ENCODE results near the gene SDCBP2.

The SDCBP2 gene

DNA sequence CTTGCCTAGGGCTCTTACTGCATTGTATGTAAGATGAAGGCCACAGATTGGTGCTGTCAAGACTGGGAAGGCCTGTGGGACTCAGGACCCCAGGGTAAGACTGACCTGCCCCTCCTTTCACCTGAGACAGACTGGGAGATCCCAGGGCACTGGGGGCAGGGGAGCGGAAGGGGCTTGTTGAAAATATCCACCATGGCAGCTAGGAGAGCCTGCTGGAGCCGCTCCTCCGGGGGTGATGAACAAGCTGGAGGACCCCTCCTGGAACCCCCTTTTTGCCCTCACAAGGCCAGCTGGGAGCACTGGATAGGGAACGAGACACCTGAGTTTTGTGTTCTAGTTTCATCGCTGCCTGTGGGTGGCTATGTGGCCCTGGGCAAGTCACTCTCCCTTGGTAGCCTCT is 9.2 kb upstream of the SDCBP2 start:
- no peak for DNase-seq
- H3K4me1 ChIP-seq (ENCODE audit: control insufficient read depth, insufficient read depth, low read length, poor library complexity, severe bottlenecking) = no peaks in the 10 kb centered on the region
- no peaks in the 10 kb centered on the region for H3K9me3 ChIP-seq (ENCODE audit: control insufficient read depth, low read length)
- H3K36me3 ChIP-seq (ENCODE audit: control insufficient read depth, insufficient read depth, low read length) = peaks cover 4% of the 10 kb centered on the region
- no peak overlapping the region for H3K27ac ChIP-seq (ENCODE audit: insufficient read depth, low read length, poor library complexity, severe bottlenecking)
- no peak overlapping the region for H3K4me3 ChIP-seq (ENCODE audit: insufficient read depth, low read depth, low read length, poor library complexity, severe bottlenecking)
- no peaks in the 10 kb centered on the region for H3K27me3 ChIP-seq (replicated peaks; ENCODE audit: control insufficient read depth, insufficient read depth, low read length, poor library complexity, severe bottlenecking)

DNA sequence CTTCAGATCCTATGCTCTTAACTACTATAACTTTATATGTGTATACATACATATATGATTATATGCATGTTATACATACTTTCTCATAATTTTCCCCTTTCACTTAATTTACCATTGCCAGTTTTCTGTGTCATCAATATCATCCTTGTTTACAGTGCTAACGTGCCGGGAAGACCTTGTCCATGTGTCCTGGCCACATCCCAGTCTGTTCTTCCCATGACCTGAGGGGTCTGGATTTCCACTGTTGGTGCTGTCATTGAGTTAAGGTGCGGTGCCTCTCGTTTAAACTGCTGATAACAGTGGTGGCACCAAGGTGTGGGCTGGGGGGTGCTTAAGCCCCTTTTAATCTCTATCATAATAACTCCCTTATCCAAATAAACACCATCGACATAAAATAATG is 8.5 kb upstream of the SDCBP2 start:
- no peaks in the 10 kb centered on the region for H3K4me1 ChIP-seq (ENCODE audit: control insufficient read depth, insufficient read depth, low read length, poor library complexity, severe bottlenecking)
- no peaks in the 10 kb centered on the region for H3K9me3 ChIP-seq (ENCODE audit: control insufficient read depth, low read length)
- no peaks in the 10 kb centered on the region for H3K27me3 ChIP-seq (replicated peaks; ENCODE audit: control insufficient read depth, insufficient read depth, low read length, poor library complexity, severe bottlenecking)
- H3K4me3 ChIP-seq (ENCODE audit: insufficient read depth, low read depth, low read length, poor library complexity, severe bottlenecking) = no peak overlapping the region
- H3K27ac ChIP-seq (ENCODE audit: insufficient read depth, low read length, poor library complexity, severe bottlenecking) = no peak overlapping the region
- H3K36me3 ChIP-seq (ENCODE audit: control insufficient read depth, insufficient read depth, low read length) = peaks cover 7% of the 10 kb centered on the region
- DNase-seq = no peak

DNA sequence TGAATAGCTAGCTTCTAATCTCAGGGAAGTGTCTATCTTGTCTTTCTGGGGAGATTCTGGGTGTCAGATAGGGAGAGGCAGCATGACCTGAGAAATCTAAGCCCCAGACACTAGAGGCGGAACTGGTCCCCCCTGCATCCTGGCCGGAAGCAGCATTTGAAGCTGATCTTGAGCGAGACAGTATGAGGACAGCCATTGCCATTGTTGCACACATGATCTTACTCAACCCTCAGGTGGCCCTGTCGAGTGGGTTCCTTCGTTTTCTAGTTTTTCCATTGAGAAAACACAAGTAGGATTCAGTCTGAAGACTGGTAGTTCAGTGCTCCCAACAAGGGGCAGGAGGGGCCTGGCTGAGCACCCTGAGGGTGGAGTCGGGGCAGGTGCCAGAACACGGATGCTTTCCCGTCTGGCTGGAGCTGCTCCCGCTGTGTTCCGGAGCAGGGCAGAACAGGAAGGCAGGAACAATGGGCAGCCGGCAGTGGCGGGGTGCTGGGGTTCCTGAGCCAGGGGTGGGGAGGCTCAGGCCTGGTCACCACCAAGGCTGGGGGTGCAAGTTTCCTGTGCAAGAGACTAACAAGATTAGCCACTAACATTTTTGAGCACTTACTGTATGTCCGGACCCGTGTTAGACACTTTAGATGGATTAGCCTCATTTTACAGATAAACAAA is 7.9 kb upstream of the SDCBP2 start:
- Histone ChIP-seq H3K27me3 (replicated peaks; ENCODE audit: control insufficient read depth, insufficient read depth, low read length, poor library complexity, severe bottlenecking) (no peaks in the 10 kb centered on the region), H3K27ac (ENCODE audit: insufficient read depth, low read length, poor library complexity, severe bottlenecking) (no peak overlapping the region), H3K9me3 (ENCODE audit: control insufficient read depth, low read length) (no peaks in the 10 kb centered on the region), H3K36me3 (ENCODE audit: control insufficient read depth, insufficient read depth, low read length) (peaks cover 7% of the 10 kb centered on the region), H3K4me1 (ENCODE audit: control insufficient read depth, insufficient read depth, low read length, poor library complexity, severe bottlenecking) (no peaks in the 10 kb centered on the region), H3K4me3 (ENCODE audit: insufficient read depth, low read depth, low read length, poor library complexity, severe bottlenecking) (no peak overlapping the region)
- no peak for DNase-seq

DNA sequence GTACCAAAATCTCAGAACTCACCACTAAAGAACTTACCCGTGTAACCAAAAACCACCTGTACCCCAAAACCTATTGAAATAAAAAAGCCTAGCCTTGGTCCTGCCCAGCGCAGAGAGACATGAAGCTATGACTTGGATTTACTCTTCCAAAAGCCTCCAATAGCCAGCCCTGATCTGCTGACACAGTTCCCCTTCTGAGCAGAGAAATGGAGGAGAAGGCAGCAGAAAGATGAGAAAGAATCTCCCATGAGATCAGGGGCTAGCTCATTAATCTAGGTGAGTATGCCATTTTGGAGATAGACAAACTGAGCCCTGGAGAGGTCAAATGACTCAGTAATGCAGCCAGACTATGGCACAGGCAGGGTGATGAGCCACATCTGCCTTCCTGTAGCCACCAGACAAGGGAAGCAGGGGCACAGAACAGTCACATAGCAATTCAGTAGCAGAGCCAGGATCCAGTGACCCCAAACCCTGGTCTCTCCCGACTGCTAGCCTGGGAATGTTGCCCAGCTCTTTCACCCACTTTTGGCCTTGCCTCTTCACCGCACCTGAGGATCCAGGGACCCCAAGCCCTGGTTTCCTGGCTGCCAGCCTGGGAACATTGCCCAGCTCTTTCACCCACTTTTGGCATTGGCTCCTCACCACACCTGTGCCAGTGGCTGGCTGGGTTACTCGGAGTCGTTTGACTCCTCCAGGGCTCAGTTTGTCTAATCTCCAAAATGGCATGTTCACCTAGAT is 7.2 kb upstream of the SDCBP2 start:
- Histone ChIP-seq H3K27ac (ENCODE audit: insufficient read depth, low read length, poor library complexity, severe bottlenecking) (no peak overlapping the region), H3K36me3 (ENCODE audit: control insufficient read depth, insufficient read depth, low read length) (peaks cover 7% of the 10 kb centered on the region), H3K4me3 (ENCODE audit: insufficient read depth, low read depth, low read length, poor library complexity, severe bottlenecking) (no peak overlapping the region), H3K9me3 (ENCODE audit: control insufficient read depth, low read length) (no peaks in the 10 kb centered on the region), H3K4me1 (ENCODE audit: control insufficient read depth, insufficient read depth, low read length, poor library complexity, severe bottlenecking) (no peaks in the 10 kb centered on the region), H3K27me3 (replicated peaks; ENCODE audit: control insufficient read depth, insufficient read depth, low read length, poor library complexity, severe bottlenecking) (no peaks in the 10 kb centered on the region)
- no peak for DNase-seq

DNA sequence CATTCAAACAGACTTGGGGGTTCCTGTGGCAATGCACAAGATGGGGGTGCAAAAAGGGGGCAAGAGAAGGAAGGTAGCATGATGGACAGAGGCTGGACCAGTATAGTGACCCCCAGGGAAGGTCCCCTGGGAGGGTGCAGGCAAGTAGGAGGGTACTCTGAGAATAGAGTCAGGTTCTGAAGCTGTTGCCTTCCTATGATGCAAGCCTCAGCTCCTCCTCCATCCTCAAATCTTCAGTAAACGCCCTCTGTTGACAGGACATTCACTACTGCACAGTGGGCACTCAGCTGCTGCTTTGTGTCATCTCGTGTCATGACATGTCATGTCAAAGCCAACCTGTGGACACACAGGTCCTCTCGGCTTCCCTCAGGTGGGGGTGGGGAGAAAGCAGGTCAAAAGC is 5.8 kb upstream of the SDCBP2 start:
- DNase-seq = no peak
- Histone ChIP-seq H3K27ac (ENCODE audit: insufficient read depth, low read length, poor library complexity, severe bottlenecking) (no peak overlapping the region), H3K9me3 (ENCODE audit: control insufficient read depth, low read length) (no peaks in the 10 kb centered on the region), H3K36me3 (ENCODE audit: control insufficient read depth, insufficient read depth, low read length) (peaks cover 7% of the 10 kb centered on the region), H3K27me3 (replicated peaks; ENCODE audit: control insufficient read depth, insufficient read depth, low read length, poor library complexity, severe bottlenecking) (no peaks in the 10 kb centered on the region), H3K4me3 (ENCODE audit: insufficient read depth, low read depth, low read length, poor library complexity, severe bottlenecking) (no peak overlapping the region), H3K4me1 (ENCODE audit: control insufficient read depth, insufficient read depth, low read length, poor library complexity, severe bottlenecking) (peaks cover 11% of the 10 kb centered on the region)

DNA sequence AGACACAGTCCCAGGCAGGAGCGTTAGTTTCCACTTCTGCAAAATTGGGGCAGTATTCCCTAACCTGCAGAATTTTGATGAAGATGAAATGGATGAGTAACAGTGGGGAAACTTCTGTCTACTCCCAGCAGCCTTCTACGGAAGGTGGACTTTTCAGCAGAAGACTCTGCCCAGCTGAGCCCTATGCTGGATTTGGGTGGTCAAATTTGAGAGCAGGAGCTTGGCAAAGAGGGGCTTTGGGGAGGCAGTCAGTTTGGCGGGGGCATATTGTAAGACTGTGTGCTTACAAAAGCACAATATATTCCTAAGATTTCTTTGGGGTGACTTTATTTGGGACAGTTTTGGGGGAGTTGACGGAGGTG is 5.4 kb upstream of the SDCBP2 start:
- H3K4me1 ChIP-seq (ENCODE audit: control insufficient read depth, insufficient read depth, low read length, poor library complexity, severe bottlenecking) = peaks cover 11% of the 10 kb centered on the region
- H3K27ac ChIP-seq (ENCODE audit: insufficient read depth, low read length, poor library complexity, severe bottlenecking) = no peak overlapping the region
- no peak overlapping the region for H3K4me3 ChIP-seq (ENCODE audit: insufficient read depth, low read depth, low read length, poor library complexity, severe bottlenecking)
- no peak for DNase-seq
- H3K36me3 ChIP-seq (ENCODE audit: control insufficient read depth, insufficient read depth, low read length) = peaks cover 7% of the 10 kb centered on the region
- no peaks in the 10 kb centered on the region for H3K27me3 ChIP-seq (replicated peaks; ENCODE audit: control insufficient read depth, insufficient read depth, low read length, poor library complexity, severe bottlenecking)
- H3K9me3 ChIP-seq (ENCODE audit: control insufficient read depth, low read length) = no peaks in the 10 kb centered on the region

DNA sequence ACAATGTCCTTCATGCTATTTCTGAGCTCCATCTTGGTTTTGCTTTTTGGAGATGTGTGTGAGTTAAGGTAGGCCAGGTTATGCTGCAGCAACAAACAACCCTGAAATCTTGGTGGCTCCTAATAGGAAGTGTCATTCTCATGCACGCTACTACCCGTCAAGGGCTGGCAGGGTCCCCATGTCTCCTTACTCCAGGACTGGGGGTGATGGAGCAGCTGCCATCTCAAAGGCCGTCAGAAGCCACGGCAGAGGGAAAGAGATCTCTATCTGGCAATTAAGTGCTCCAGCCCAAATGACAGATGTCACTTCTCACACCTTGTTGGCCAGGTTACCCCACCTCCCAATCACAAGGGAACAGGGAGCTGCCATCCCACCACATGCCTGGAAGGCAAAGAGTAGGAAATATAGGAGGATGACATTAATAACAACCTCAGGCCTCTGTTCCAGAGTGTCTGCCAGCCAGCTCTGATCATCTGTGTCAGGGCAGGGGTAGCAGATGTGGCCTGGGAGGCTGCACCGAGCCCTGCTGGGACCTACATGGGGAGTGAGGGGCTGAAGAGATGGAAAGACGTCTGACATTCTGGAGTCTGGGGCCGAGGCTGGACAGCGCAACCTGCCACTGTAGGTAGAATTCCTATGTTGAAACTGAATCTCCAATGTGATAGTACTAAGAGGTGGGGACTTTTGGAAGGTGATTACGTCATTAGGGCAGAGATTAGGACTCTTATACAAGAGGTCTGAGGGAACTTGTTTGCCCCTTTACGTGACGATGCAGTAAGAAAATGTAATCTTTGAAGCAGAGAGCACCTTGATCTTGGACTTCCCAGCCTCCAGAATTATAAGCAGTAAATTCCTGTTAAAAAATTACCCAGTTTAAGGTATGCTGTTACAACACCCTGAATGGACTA is 4.8 kb upstream of the SDCBP2 start:
- Histone ChIP-seq H3K4me1 (ENCODE audit: control insufficient read depth, insufficient read depth, low read length, poor library complexity, severe bottlenecking) (peaks cover 11% of the 10 kb centered on the region), H3K27me3 (replicated peaks; ENCODE audit: control insufficient read depth, insufficient read depth, low read length, poor library complexity, severe bottlenecking) (no peaks in the 10 kb centered on the region), H3K27ac (ENCODE audit: insufficient read depth, low read length, poor library complexity, severe bottlenecking) (no peak overlapping the region), H3K36me3 (ENCODE audit: control insufficient read depth, insufficient read depth, low read length) (peaks cover 7% of the 10 kb centered on the region), H3K4me3 (ENCODE audit: insufficient read depth, low read depth, low read length, poor library complexity, severe bottlenecking) (no peak overlapping the region), H3K9me3 (ENCODE audit: control insufficient read depth, low read length) (no peaks in the 10 kb centered on the region)
- DNase-seq = no peak

DNA sequence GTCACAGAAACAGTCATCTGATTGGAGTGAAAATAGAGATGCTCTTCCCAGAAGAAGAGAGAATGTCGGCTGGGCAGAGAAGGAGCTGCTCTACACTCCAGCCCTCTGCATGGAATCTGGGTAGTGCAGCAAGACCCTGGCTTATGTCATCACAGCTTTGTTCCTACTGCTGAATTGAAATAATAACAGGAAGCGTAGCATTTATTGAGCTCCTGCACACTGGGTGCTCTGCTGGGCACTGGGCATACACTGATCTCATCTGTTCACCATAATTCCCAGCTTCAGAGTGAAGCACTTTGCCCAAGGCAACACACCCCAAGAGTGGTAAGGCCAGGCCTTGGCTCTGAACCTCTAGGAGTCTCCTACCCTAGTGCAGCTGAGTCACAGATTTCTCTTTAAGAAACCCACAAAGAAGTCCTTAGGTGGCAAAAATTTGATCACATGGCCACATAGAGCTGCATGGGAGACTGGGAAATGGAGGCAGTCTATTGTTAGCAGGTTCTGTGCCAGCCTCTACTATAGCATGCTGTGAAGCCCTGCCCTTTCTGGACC is 3.9 kb upstream of the SDCBP2 start:
- Histone ChIP-seq H3K4me3 (ENCODE audit: insufficient read depth, low read depth, low read length, poor library complexity, severe bottlenecking) (no peak overlapping the region), H3K9me3 (ENCODE audit: control insufficient read depth, low read length) (no peaks in the 10 kb centered on the region), H3K27ac (ENCODE audit: insufficient read depth, low read length, poor library complexity, severe bottlenecking) (no peak overlapping the region), H3K27me3 (replicated peaks; ENCODE audit: control insufficient read depth, insufficient read depth, low read length, poor library complexity, severe bottlenecking) (no peaks in the 10 kb centered on the region), H3K36me3 (ENCODE audit: control insufficient read depth, insufficient read depth, low read length) (peaks cover 7% of the 10 kb centered on the region), H3K4me1 (ENCODE audit: control insufficient read depth, insufficient read depth, low read length, poor library complexity, severe bottlenecking) (peaks cover 11% of the 10 kb centered on the region)
- DNase-seq = no peak

DNA sequence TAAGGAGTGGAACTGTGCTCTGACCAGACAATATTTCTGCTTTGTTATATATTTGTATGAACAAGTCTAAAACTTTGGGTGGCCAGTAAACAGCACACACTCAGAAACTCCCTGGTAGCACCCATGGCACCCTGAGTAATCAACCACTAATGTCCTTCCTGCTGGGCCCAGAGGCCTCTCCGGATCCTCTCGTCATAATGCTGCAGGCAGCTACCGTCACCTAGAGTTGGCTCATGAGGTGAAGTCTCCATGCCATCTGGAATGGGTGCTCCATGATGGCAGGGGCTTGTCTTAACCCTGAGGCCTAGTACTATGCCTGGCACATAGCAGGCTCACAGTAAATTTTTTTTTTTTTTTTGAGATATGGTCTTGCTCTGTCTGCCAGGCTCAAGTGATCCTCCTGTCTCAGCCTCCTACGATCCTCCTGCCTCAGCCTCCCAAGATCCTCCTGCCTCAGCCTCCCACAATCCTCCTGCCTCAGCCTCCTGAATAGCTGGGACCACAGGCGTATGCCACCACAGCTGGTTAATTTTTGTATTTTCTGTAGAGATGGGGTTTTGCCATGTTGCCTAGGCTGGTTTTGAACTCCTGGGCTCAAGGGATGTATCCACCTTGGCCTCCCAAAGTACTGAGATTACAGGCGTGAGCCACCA is 3.0 kb upstream of the SDCBP2 start:
- H3K9me3 ChIP-seq (ENCODE audit: control insufficient read depth, low read length) = no peaks in the 10 kb centered on the region
- H3K4me3 ChIP-seq (ENCODE audit: insufficient read depth, low read depth, low read length, poor library complexity, severe bottlenecking) = no peak overlapping the region
- DNase-seq = no peak
- peaks cover 7% of the 10 kb centered on the region for H3K36me3 ChIP-seq (ENCODE audit: control insufficient read depth, insufficient read depth, low read length)
- no peaks in the 10 kb centered on the region for H3K27me3 ChIP-seq (replicated peaks; ENCODE audit: control insufficient read depth, insufficient read depth, low read length, poor library complexity, severe bottlenecking)
- no peak overlapping the region for H3K27ac ChIP-seq (ENCODE audit: insufficient read depth, low read length, poor library complexity, severe bottlenecking)
- H3K4me1 ChIP-seq (ENCODE audit: control insufficient read depth, insufficient read depth, low read length, poor library complexity, severe bottlenecking) = peaks cover 11% of the 10 kb centered on the region
